T-helper 22 cell (primary cell): Measurements from ENCODE around the gene OTOF.

Source experiments
- DNase-seq: peaks from one replicate; pipeline ENCODE4 v3.0.0-alpha.2; 2020; ENCODE audit warnings: low read depth

OTOF gene

GRCh38 chr2:26500406-26500805, 22.5 kb upstream of the OTOF start:
- no peak for DNase-seq

- DNase-seq: no peak
Observed at GRCh38 chr2:26495705-26496297, 17.9 kb upstream of the OTOF start.

- DNase-seq: no peak
Observed at GRCh38 chr2:26494891-26495290, 17.0 kb upstream of the OTOF start.

- DNase-seq: no peak
Observed at GRCh38 chr2:26494199-26494598, 16.3 kb upstream of the OTOF start.

GRCh38 chr2:26493566-26493965, 15.6 kb upstream of the OTOF start:
- DNase-seq: no peak

GRCh38 chr2:26492749-26493515, 15.0 kb upstream of the OTOF start:
- DNase-seq: no peak

- no peak for DNase-seq
Observed at GRCh38 chr2:26491563-26492167, 13.7 kb upstream of the OTOF start.

GRCh38 chr2:26489213-26489850, 11.4 kb upstream of the OTOF start:
- no peak for DNase-seq

- DNase-seq: no peak
Observed at GRCh38 chr2:26488463-26489212, 10.7 kb upstream of the OTOF start.

- DNase-seq: no peak
Observed at GRCh38 chr2:26487192-26487591, 9.3 kb upstream of the OTOF start.

- DNase-seq: no peak
Observed at GRCh38 chr2:26486789-26487188, 8.9 kb upstream of the OTOF start.

- DNase-seq: no peak
Observed at GRCh38 chr2:26485725-26486418, 7.9 kb upstream of the OTOF start.

- DNase-seq: no peak
Observed at GRCh38 chr2:26485099-26485498, 7.2 kb upstream of the OTOF start.

GRCh38 chr2:26484579-26484978, 6.7 kb upstream of the OTOF start:
- DNase-seq: no peak

GRCh38 chr2:26483957-26484565, 6.1 kb upstream of the OTOF start:
- DNase-seq: no peak

GRCh38 chr2:26483516-26483915, 5.6 kb upstream of the OTOF start:
- DNase-seq: no peak

GRCh38 chr2:26483027-26483326, 5.1 kb upstream of the OTOF start:
- DNase-seq: no peak

- no peak for DNase-seq
Observed at GRCh38 chr2:26482211-26483026, 4.5 kb upstream of the OTOF start.

GRCh38 chr2:26481706-26482105, 3.8 kb upstream of the OTOF start:
- DNase-seq: no peak

- DNase-seq: no peak
Observed at GRCh38 chr2:26480566-26481423, 2.9 kb upstream of the OTOF start.
